HepG2 (cell line): Measurements from ENCODE around the gene C17orf58. TPM values are rescaled to one million over a fixed set of nuclear protein-coding genes. Genes with fewer than 3 reads are reported as not detected.
"Not testable (repeated sequence)": the region's sequence is repeated elsewhere in the genome, so short reads cannot be mapped to it uniquely, and the experiment has no call there.

ENCODE experiments used
- ATAC-seq: fragments of 200-7000 bp; cut with Tn5 transposase; 3 replicates; pipeline ENCODE4 v1.9.1; 2020; ENCODE audit warnings: mild to moderate bottlenecking, moderate library complexity
- Bru-seq: library from RNA; stranded (reverse); fragments of 400-500 nt; gene quantifications from one replicate; lab custom pipeline; 2021; lab: Mats Ljungman, UMichigan
- BruChase-seq, 2 experiments: library from RNA; stranded (reverse); fragments of 400-500 nt; gene quantifications; one replicate each; lab custom pipeline; 2021; lab: Mats Ljungman, UMichigan
- BruUV-seq: library from RNA; stranded (reverse); fragments of 400-500 nt; replicated peaks from 2 replicates; lab custom pipeline; 2021; lab: Mats Ljungman, UMichigan
- CTCF ChIA-PET: fragments of 300-600 bp; formaldehyde crosslinking; extraction: SDS; loops from one replicate; lab custom pipeline; 2021; ENCODE audit warnings: low total read pairs, inconsistent platforms, low intra/inter-chr PET ratio; lab: Yijun Ruan, JAX
- POLR2A ChIA-PET: fragments of 350-600 bp; sonication (Branson Sonifier 250); formaldehyde crosslinking; loops from one replicate; lab custom pipeline; 2020; ENCODE audit warnings: antibody characterized with exemption, inconsistent platforms; lab: Yijun Ruan, JAX
- DNase-seq: peaks from one replicate; pipeline ENCODE4 v3.0.0-alpha.2; 2015; ENCODE audit warnings: low spot score
- FAIRE-seq: peaks from 3 replicates; lab custom pipeline; 2011; peaks lifted over from hg19 to GRCh38; lab: Jason Lieb, UNC
- H2AFZ ChIP-seq: one replicate; pipeline ENCODE4 v1.6.1; 2011; ENCODE audit warnings: low read length, inconsistent platforms
- H3K27ac ChIP-seq: fragments of 300-600 bp; 3 replicates; pipeline ENCODE4 v1.8.0; 2011; ENCODE audit warnings: mixed run types, mild to moderate bottlenecking, mixed read lengths, low read length, inconsistent platforms; ENCODE audit not compliant: insufficient read depth; ENCODE audit errors: extremely low read length
- H3K27me3 ChIP-seq, 2 experiments: fragments of 200-600 bp in 1 of 2; 2 replicates in 1 of 2; 3 replicates in 1 of 2; pipeline versions ENCODE4 v1.6.0 to v1.8.0; 2011; ENCODE audit warnings: low read length in 2 of 2, mild to moderate bottlenecking in 2 of 2, moderate library complexity in 2 of 2, inconsistent platforms in 1 of 2; ENCODE audit not compliant: insufficient read depth in 2 of 2, control insufficient read depth in 1 of 2
- H3K36me3 ChIP-seq, 2 experiments: fragments of 200-600 bp in 1 of 2; replicated peaks in 1 of 2; 2 replicates in 1 of 2; 3 replicates in 1 of 2; pipeline versions ENCODE4 v1.5.1 to v1.8.0; 2011; ENCODE audit warnings: low read length in 2 of 2, inconsistent platforms in 1 of 2; ENCODE audit not compliant: insufficient read depth in 2 of 2, control insufficient read depth in 1 of 2
- H3K4me1 ChIP-seq: 2 replicates; pipeline ENCODE4 v1.5.1; 2012; ENCODE audit warnings: low read length, inconsistent platforms; ENCODE audit not compliant: insufficient read depth
- H3K4me2 ChIP-seq: 2 replicates; pipeline ENCODE4 v1.6.0; 2011; ENCODE audit warnings: low read depth, low read length, inconsistent platforms
- H3K4me3 ChIP-seq, 3 experiments: fragments of 200-600 bp in 1 of 3; sonication (generic), shearing (Covaris generic) in 1 of 3; replicated peaks in 1 of 3; 2 replicates each; pipeline ENCODE4 v1.5.1; 2011 to 2016; ENCODE audit warnings: low read length in 3 of 3, inconsistent platforms in 2 of 3, low read depth in 2 of 3, mild to moderate bottlenecking in 2 of 3, control low read depth in 1 of 3, mixed read lengths in 1 of 3; ENCODE audit not compliant: insufficient read depth in 1 of 3
- H3K79me2 ChIP-seq: one replicate; pipeline ENCODE4 v1.6.1; 2011; ENCODE audit warnings: low read length, inconsistent platforms; ENCODE audit not compliant: insufficient read depth
- H3K9ac ChIP-seq: 2 replicates; pipeline ENCODE4 v1.6.0; 2011; ENCODE audit warnings: mild to moderate bottlenecking, low read depth, low read length, inconsistent platforms; ENCODE audit not compliant: insufficient read depth
- H3K9me3 ChIP-seq: 2 replicates; pipeline ENCODE4 v1.5.1; 2012; ENCODE audit warnings: mild to moderate bottlenecking, low read length
- H4K20me1 ChIP-seq: 2 replicates; pipeline ENCODE4 v1.6.0; 2011; ENCODE audit warnings: inconsistent platforms, mild to moderate bottlenecking, low read length, moderate library complexity; ENCODE audit not compliant: insufficient read depth
- HDAC2 ChIP-seq: sonication (generic); formaldehyde crosslinking; IDR thresholded peaks from 2 replicates; pipeline ENCODE4 v1.4.0; 2020; ENCODE audit warnings: missing genetic modification reagents
- KDM1A ChIP-seq: IDR thresholded peaks from 2 replicates; pipeline ENCODE4 v1.6.1; 2016; ENCODE audit warnings: missing compliant biosample characterization
- SOX6 ChIP-seq, 2 experiments: fragments of 450-650 bp in 1 of 2; sonication (generic) in 1 of 2; formaldehyde crosslinking in 1 of 2; IDR thresholded peaks; 2 replicates each; pipeline versions ENCODE4 v1.4.0 to v1.6.1; 2017 to 2020; ENCODE audit warnings: antibody characterized with exemption in 1 of 2, mild to moderate bottlenecking in 1 of 2, missing genetic modification reagents in 1 of 2
- ZFP82 ChIP-seq: sonication (generic); formaldehyde crosslinking; IDR thresholded peaks from 2 replicates; pipeline ENCODE4 v1.5.1; 2020; ENCODE audit warnings: mild to moderate bottlenecking, missing genetic modification reagents, borderline replicate concordance
- ZFY ChIP-seq: sonication (generic); formaldehyde crosslinking; IDR thresholded peaks from 2 replicates; pipeline ENCODE4 v1.4.0; 2020; ENCODE audit warnings: missing genetic modification reagents
- WGBS: methylation state at CpG from one replicate; pipeline ENCODE4 v1.1.6; 2017; ENCODE audit warnings: low lambda C conversion rate; 5-methylcytosine and 5-hydroxymethylcytosine counted together
- in situ Hi-C: cut with HindIII; loops from 2 replicates; pipeline ENCODE4 v1.10.0; 2017; ENCODE audit warnings: low pct_unique_long_range_greater_than_20kb; ENCODE audit not compliant: extremely low pct_ligation_motif_present
- intact Hi-C: fragments of 100-400 bp; cut with micrococcal nuclease; formaldehyde crosslinking; loops from one replicate; pipeline ENCODE4 v1.10.0; 2022; ENCODE audit not compliant: unreplicated experiment
- long read RNA-seq, 2 experiments: library from RNA in 1 of 2; library from polyadenylated mRNA in 1 of 2; stranded (forward) in 1 of 2; unstranded in 1 of 2; transcript quantifications; one replicate each; pipeline ENCODE4 v2.0.0, GENCODE V29; 2019 to 2022
- polyA minus RNA-seq, 3 experiments: library from RNA; depleted of rRNA, polyadenylated mRNA; stranded (reverse); fragments of >200 nt; gene quantifications; 2 replicates each; pipeline ENCODE4 v1.2.3, GENCODE V29; 2011; ENCODE audit warnings: low replicate concordance in 1 of 3
- polyA plus RNA-seq, 8 experiments: library from polyadenylated mRNA; depleted of rRNA in 3 of 8; stranded (reverse) in 7 of 8; unstranded in 1 of 8; fragments of >200 nt; fragmentation: Illumina TruSeq in 4 of 8; extraction: Trizol in 4 of 8; gene quantifications; 2 replicates each; pipeline versions ENCODE4 v1.2.1 to v1.2.3, GENCODE V29; 2011 to 2016; ENCODE audit warnings: low read depth in 4 of 8, missing spikeins in 1 of 8, mixed read lengths in 1 of 8; ENCODE audit not compliant: insufficient read depth in 1 of 8
- total RNA-seq, 5 experiments: library from RNA; depleted of rRNA; stranded (reverse); fragments of >200 nt; fragmentation: Illumina TruSeq; extraction: Trizol; gene quantifications; 2 replicates each; pipeline ENCODE4 v1.2.3, GENCODE V29; 2016; ENCODE audit warnings: low read depth in 1 of 5
- TF ChIP-seq, protein P1 (sequence below): sonication (generic); formaldehyde crosslinking; IDR thresholded peaks from 2 replicates; pipeline ENCODE4 v1.5.0; 2020; ENCODE audit warnings: mild to moderate bottlenecking, missing genetic modification reagents
- TF ChIP-seq, protein P2 (sequence below): sonication (generic); formaldehyde crosslinking; IDR thresholded peaks from 2 replicates; pipeline ENCODE4 v1.8.0; 2022; ENCODE audit warnings: mild to moderate bottlenecking, missing genetic modification reagents
- TF ChIP-seq, protein P3 (sequence below): sonication (generic); formaldehyde crosslinking; IDR thresholded peaks from 2 replicates; pipeline ENCODE4 v1.5.1; 2020; ENCODE audit warnings: mild to moderate bottlenecking, missing genetic modification reagents

The C17orf58 gene
- total RNA-seq (2016; rRNA removed; fragmentation: Illumina TruSeq; extraction: Trizol) (15.6 and 15.8 TPM in 2 replicates), polyA plus RNA-seq (2011; rRNA removed) (14.7 and 15.8 TPM in 2 replicates), polyA minus RNA-seq (2011; rRNA and poly(A)+ RNA removed; ENCODE audit: low replicate concordance) (5.0 and 8.9 TPM in 2 replicates), Bru-seq, nascent RNA (percentile 55 among the genes with signal in this experiment), BruChase-seq, experiment 1, labeled RNA remaining after a 6-hour chase (percentile 80 among the genes with signal in this experiment), BruChase-seq, experiment 2, labeled RNA remaining after a 2-hour chase (percentile 68 among the genes with signal in this experiment)
- total RNA-seq (2016; cell fraction: cytosol; rRNA removed; fragmentation: Illumina TruSeq; extraction: Trizol; ENCODE audit: low read depth) = 12.9 and 19.3 TPM in 2 replicates
- 16.5 and 17.3 TPM in 2 replicates for total RNA-seq (2016; cell fraction: insoluble cytoplasmic fraction; rRNA removed; fragmentation: Illumina TruSeq; extraction: Trizol)
- total RNA-seq (2016; cell fraction: membrane; rRNA removed; fragmentation: Illumina TruSeq; extraction: Trizol) = 26.7 and 28.4 TPM in 2 replicates
- 7.5 and 8.2 TPM in 2 replicates for total RNA-seq (2016; cell fraction: nucleus; rRNA removed; fragmentation: Illumina TruSeq; extraction: Trizol)
- polyA plus RNA-seq (2011; cell fraction: cytosol; rRNA removed) = 13.6 and 14.2 TPM in 2 replicates
- polyA plus RNA-seq (2011; cell fraction: nucleus; rRNA removed) = 5.0 and 6.4 TPM in 2 replicates
- polyA plus RNA-seq (2012) = 8.2 and 10.9 TPM in 2 replicates
- polyA plus RNA-seq (2016; cell fraction: cytosol; fragmentation: Illumina TruSeq; extraction: Trizol; ENCODE audit: low read depth) = 17.7 and 20.4 TPM in 2 replicates
- 19.2 and 21.6 TPM in 2 replicates for polyA plus RNA-seq (2016; cell fraction: insoluble cytoplasmic fraction; fragmentation: Illumina TruSeq; extraction: Trizol; ENCODE audit: low read depth)
- 26.7 and 27.3 TPM in 2 replicates for polyA plus RNA-seq (2016; cell fraction: membrane; fragmentation: Illumina TruSeq; extraction: Trizol; ENCODE audit: low read depth)
- 17.0 and 18.8 TPM in 2 replicates for polyA plus RNA-seq (2016; cell fraction: nucleus; fragmentation: Illumina TruSeq; extraction: Trizol; ENCODE audit: insufficient read depth, low read depth)
- 4.3 and 6.3 TPM in 2 replicates for polyA minus RNA-seq (2011; cell fraction: cytosol; rRNA and poly(A)+ RNA removed)
- 2.2 and 3.0 TPM in 2 replicates for polyA minus RNA-seq (2011; cell fraction: nucleus; rRNA and poly(A)+ RNA removed)
- long read RNA-seq, experiment 1, transcript C17orf58-202 (3 exons, 1,082 nt) = major isoform, 19 of 43 reads
- long read RNA-seq, experiment 1, transcript C17orf58-203 (2 exons, 1,654 nt) = minor isoform, 8 of 43 reads
- long read RNA-seq, experiment 1, partial matches to known transcripts = 6 of 43 reads
- long read RNA-seq, experiment 1, other reads (novel, unspliced or antisense) = 8 of 43 reads
- long read RNA-seq, experiment 2, transcript C17orf58-202 (3 exons, 1,082 nt) = major isoform, 7 of 22 reads
- long read RNA-seq, experiment 2, partial matches to known transcripts = 4 of 22 reads
- long read RNA-seq, experiment 2, other reads (novel, unspliced or antisense) = 10 of 22 reads

DNA sequence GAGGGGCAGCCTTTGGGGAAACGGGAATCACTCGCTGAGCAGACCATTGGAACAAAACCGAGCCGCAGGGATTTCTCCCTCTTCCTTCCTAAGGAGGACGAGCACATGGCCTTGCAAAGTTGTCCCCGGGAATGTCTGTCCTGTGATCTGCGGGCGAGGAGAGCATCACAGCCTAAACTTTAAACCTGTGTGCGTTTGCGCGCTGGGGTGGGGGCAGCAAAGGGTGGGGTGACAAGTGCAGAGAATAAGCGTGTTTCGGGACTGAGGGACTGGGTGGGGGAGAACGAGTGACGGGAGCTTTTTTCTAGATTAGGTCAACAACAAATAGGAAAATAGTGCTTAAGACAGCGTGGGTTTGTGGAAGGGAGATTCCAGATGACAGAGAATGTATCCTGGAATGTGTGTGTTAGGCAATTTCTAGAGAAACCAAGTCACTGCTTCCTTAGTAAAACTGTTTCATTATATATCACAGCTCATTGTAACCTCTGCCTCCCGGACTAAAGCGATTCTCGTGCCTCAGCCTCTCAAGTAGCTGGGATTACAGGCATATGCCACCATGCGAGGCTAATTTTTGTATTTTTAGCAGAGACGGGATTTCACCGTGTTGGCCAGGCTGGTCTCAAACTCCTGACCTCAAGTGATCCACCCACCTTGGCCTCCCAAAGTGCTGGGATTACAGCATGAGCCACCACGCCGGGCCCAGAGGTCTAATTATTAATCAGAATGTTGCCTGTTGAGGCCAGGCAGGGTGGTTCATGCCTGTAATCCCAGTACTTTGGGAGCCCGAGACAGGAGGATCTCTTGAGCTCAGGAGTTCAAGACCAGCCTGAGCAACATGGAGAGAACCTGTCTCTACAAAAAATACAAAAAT lies at the start of gene C17orf58:
TSS of gene C17orf58 (minus strand) at position 169 of the 871 bp plus-strand sequence. CDS start 271 bp downstream, outside the sequence.
- H3K79me2 ChIP-seq; FAIRE-seq; in situ Hi-C loops; CTCF ChIA-PET; H3K27ac ChIP-seq; H3K27me3 ChIP-seq; H3K36me3 ChIP-seq; H3K9me3 ChIP-seq; DNase-seq; H4K20me1 ChIP-seq; intact Hi-C loops; BruUV-seq; TF ChIP-seq SOX6 (IDR thresholded peaks at IDR 0.05): not testable (repeated sequence)
- Histone ChIP-seq H3K4me1 (peaks cover 36% of the 10 kb centered on the region), H2AFZ (peak within 1 kb of the TSS; percentile 10), H3K4me3 (peak within 1 kb of the TSS; percentile 60 to 78 (median 72)), H3K4me2 (peak within 1 kb of the TSS; percentile 99), H3K9ac (peak within 1 kb of the TSS; percentile 15)
- 2% methylated on average over 24 of the region's 25 CpGs for WGBS
- POLR2A ChIA-PET = interaction anchor here (1.1 to 1.8 kb wide), 4 partner anchors 15 to 40 kb away, joined by 3 to 6 read pairs (median 4); no protein-coding TSS in a partner anchor
- ATAC-seq = peak; percentile 19
- 0 out of 2 replicates have a peak, but pooled peaks have one; percentile 8 for TF ChIP-seq SOX6 (CRISPR knock-in tag; IDR thresholded peaks at IDR 0.05)
- TF ChIP-seq, protein P1, sequence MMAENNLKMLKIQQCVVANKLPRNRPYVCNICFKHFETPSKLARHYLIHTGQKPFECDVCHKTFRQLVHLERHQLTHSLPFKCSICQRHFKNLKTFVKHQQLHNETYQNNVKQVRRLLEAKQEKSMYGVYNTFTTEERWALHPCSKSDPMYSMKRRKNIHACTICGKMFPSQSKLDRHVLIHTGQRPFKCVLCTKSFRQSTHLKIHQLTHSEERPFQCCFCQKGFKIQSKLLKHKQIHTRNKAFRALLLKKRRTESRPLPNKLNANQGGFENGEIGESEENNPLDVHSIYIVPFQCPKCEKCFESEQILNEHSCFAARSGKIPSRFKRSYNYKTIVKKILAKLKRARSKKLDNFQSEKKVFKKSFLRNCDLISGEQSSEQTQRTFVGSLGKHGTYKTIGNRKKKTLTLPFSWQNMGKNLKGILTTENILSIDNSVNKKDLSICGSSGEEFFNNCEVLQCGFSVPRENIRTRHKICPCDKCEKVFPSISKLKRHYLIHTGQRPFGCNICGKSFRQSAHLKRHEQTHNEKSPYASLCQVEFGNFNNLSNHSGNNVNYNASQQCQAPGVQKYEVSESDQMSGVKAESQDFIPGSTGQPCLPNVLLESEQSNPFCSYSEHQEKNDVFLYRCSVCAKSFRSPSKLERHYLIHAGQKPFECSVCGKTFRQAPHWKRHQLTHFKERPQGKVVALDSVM = peak; percentile 71; the same call in 1 of the 2 replicates
- 0 out of 2 replicates have a peak, but pooled peaks have one; percentile 22 for TF ChIP-seq HDAC2 (CRISPR knock-in tag)
- TF ChIP-seq, protein P2, sequence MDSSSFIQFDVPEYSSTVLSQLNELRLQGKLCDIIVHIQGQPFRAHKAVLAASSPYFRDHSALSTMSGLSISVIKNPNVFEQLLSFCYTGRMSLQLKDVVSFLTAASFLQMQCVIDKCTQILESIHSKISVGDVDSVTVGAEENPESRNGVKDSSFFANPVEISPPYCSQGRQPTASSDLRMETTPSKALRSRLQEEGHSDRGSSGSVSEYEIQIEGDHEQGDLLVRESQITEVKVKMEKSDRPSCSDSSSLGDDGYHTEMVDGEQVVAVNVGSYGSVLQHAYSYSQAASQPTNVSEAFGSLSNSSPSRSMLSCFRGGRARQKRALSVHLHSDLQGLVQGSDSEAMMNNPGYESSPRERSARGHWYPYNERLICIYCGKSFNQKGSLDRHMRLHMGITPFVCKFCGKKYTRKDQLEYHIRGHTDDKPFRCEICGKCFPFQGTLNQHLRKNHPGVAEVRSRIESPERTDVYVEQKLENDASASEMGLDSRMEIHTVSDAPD (CRISPR knock-in tag) = 0 out of 2 replicates have a peak, but pooled peaks have one; percentile 24
- TF ChIP-seq ZFY (CRISPR knock-in tag) = 0 out of 2 replicates have a peak, but pooled peaks have one; percentile 6
- TF ChIP-seq, protein P3, sequence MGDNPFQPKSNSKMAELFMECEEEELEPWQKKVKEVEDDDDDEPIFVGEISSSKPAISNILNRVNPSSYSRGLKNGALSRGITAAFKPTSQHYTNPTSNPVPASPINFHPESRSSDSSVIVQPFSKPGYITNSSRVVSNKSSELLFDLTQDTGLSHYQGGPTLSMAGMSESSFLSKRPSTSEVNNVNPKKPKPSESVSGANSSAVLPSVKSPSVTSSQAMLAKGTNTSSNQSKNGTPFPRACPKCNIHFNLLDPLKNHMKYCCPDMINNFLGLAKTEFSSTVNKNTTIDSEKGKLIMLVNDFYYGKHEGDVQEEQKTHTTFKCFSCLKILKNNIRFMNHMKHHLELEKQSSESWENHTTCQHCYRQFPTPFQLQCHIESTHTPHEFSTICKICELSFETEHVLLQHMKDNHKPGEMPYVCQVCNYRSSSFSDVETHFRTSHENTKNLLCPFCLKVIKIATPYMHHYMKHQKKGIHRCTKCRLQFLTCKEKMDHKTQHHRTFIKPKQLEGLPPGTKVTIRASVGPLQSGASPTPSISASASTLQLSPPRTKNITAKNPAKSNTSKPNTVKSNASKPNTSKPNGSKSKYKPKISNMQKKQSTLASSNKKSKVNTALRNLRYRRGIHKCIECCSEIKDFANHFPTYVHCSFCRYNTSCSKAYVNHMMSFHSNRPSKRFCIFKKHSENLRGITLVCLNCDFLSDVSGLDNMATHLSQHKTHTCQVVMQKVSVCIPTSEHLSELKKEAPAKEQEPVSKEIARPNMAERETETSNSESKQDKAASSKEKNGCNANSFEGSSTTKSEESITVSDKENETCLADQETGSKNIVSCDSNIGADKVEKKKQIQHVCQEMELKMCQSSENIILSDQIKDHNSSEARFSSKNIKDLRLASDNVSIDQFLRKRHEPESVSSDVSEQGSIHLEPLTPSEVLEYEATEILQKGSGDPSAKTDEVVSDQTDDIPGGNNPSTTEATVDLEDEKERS (CRISPR knock-in tag) = peak; percentile 19; the same call in 1 of the 2 replicates
- peak; percentile 35; the same call in 1 of the 2 replicates for TF ChIP-seq ZFP82 (CRISPR knock-in tag)
- TF ChIP-seq KDM1A (CRISPR knock-in tag) = peak; percentile 68; the same call in 1 of the 2 replicates
